Measurements from ENCODE around the gene DHRS7B. TPM values are rescaled to one million over a fixed set of nuclear protein-coding genes. Genes with fewer than 3 reads are reported as not detected.

Gene DHRS7B
- total RNA-seq, 1 experiment from 2014 or later = 19.0 TPM

DNA sequence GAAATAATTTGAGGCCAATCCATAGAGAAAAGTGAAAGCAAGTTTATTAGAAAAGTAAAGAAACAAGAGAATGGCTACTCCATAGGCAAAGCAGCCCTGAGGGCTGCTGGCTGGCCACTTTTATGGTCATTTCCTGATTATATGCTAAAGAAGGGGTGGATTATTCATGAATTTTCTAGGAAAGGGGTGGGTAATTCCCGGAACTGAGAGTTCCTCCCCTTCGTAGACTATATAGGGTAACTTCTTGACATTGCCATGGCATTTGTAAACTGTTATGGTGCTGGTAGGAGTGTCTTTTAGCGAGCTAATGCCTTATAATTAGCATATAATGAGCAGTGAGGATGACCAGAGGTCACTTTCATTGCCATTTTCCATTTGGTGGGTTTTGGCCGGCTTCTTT lies 4.4 kb downstream of the DHRS7B start:
- peaks cover 11% of the 10 kb centered on the region for H3K9me3 ChIP-seq (ENCODE audit: low read depth, low read length, poor library complexity, severe bottlenecking)
- H3K27ac ChIP-seq (ENCODE audit: low read depth, low read length, poor library complexity, severe bottlenecking) = no peak overlapping the region
- no peaks in the 10 kb centered on the region for H3K36me3 ChIP-seq (ENCODE audit: insufficient read depth, low read length, poor library complexity, severe bottlenecking)
- no peak overlapping the region for H3K4me3 ChIP-seq (ENCODE audit: low read depth, low read length, poor library complexity, severe bottlenecking)
- intact Hi-C loops (cut with micrococcal nuclease; ENCODE audit: unreplicated experiment) = no loop called here
- H3K4me1 ChIP-seq (ENCODE audit: insufficient read depth, low read length, poor library complexity, severe bottlenecking) = peaks cover 8% of the 10 kb centered on the region
- ChIA-PET POLR2A (ENCODE audit: low non-redundant PET) (no interaction called here), CTCF (no interaction called here)
- no peak for TF ChIP-seq EZH2 (IDR thresholded peaks at IDR 0.05; ENCODE audit: borderline replicate concordance, low read depth, low read length, poor library complexity, severe bottlenecking)
- TF ChIP-seq, protein P1, sequence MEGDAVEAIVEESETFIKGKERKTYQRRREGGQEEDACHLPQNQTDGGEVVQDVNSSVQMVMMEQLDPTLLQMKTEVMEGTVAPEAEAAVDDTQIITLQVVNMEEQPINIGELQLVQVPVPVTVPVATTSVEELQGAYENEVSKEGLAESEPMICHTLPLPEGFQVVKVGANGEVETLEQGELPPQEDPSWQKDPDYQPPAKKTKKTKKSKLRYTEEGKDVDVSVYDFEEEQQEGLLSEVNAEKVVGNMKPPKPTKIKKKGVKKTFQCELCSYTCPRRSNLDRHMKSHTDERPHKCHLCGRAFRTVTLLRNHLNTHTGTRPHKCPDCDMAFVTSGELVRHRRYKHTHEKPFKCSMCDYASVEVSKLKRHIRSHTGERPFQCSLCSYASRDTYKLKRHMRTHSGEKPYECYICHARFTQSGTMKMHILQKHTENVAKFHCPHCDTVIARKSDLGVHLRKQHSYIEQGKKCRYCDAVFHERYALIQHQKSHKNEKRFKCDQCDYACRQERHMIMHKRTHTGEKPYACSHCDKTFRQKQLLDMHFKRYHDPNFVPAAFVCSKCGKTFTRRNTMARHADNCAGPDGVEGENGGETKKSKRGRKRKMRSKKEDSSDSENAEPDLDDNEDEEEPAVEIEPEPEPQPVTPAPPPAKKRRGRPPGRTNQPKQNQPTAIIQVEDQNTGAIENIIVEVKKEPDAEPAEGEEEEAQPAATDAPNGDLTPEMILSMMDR (conservative IDR thresholded peaks at IDR 0.05; ENCODE audit: low read depth, low read length) = no peak
- DNase-seq (ENCODE audit: low spot score) = no peak
- H3K27me3 ChIP-seq (replicated peaks; ENCODE audit: insufficient read depth, low read depth, low read length, poor library complexity) = no peaks in the 10 kb centered on the region
- no TSS peak for BruUV-seq (replicated peaks)

DNA sequence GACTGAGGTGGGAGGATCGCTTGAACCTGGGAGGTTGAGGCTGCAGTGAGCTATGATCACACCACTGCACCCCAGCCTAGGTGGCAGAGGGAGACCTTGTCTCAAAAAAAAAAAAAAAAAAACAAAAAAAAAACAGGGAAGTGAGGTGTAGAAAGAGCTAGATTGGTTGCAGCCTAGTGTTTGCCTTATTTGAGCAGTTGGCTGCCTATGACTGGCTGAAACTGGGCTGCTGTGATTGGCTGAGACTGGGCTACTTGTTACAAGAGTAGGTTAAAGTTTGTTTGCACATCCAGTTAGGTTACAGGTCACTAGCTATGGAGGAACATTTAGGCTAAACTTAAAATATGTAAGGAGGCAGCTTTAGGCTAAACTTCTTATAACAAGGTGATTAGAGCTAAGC lies 5.7 kb downstream of the DHRS7B start:
- ChIA-PET POLR2A (ENCODE audit: low non-redundant PET) (no interaction called here), CTCF (no interaction called here)
- no TSS peak for BruUV-seq (replicated peaks)
- no peak for DNase-seq (ENCODE audit: low spot score)
- no peaks in the 10 kb centered on the region for H3K36me3 ChIP-seq (ENCODE audit: insufficient read depth, low read length, poor library complexity, severe bottlenecking)
- no peaks in the 10 kb centered on the region for H3K27me3 ChIP-seq (replicated peaks; ENCODE audit: insufficient read depth, low read depth, low read length, poor library complexity)
- intact Hi-C loops (cut with micrococcal nuclease; ENCODE audit: unreplicated experiment) = no loop called here
- TF ChIP-seq EZH2 (IDR thresholded peaks at IDR 0.05; ENCODE audit: borderline replicate concordance, low read depth, low read length, poor library complexity, severe bottlenecking) = no peak
- TF ChIP-seq, protein P1 (conservative IDR thresholded peaks at IDR 0.05; ENCODE audit: low read depth, low read length) = no peak
- H3K4me3 ChIP-seq (ENCODE audit: low read depth, low read length, poor library complexity, severe bottlenecking) = no peak overlapping the region
- H3K9me3 ChIP-seq (ENCODE audit: low read depth, low read length, poor library complexity, severe bottlenecking) = peaks cover 14% of the 10 kb centered on the region
- H3K27ac ChIP-seq (ENCODE audit: low read depth, low read length, poor library complexity, severe bottlenecking) = no peak overlapping the region
- peaks cover 5% of the 10 kb centered on the region for H3K4me1 ChIP-seq (ENCODE audit: insufficient read depth, low read length, poor library complexity, severe bottlenecking)

DNA sequence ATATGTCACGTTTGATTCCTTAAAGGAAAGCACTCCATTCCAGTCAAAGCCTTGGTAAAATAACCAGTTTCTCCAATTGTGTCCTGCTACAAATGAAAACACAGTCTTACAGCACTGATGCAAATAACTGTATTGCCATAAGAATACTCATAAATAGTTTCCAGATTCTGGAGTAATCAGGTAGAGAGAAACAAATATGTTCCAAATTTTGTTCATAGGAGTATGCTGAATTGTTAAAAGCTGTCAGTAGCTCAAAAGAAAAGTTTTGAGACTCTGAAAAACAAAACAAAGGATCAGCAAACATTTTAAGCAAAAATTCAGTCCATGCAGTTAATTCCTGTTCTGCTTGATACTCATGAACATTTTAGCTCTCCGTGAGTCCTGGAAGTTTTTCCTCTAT lies 7.8 kb downstream of the DHRS7B start:
- TF ChIP-seq EZH2 (IDR thresholded peaks at IDR 0.05; ENCODE audit: borderline replicate concordance, low read depth, low read length, poor library complexity, severe bottlenecking) = no peak
- TF ChIP-seq, protein P1 (conservative IDR thresholded peaks at IDR 0.05; ENCODE audit: low read depth, low read length) = no peak
- DNase-seq (ENCODE audit: low spot score) = no peak
- no peaks in the 10 kb centered on the region for H3K27me3 ChIP-seq (replicated peaks; ENCODE audit: insufficient read depth, low read depth, low read length, poor library complexity)
- H3K4me1 ChIP-seq (ENCODE audit: insufficient read depth, low read length, poor library complexity, severe bottlenecking) = no peaks in the 10 kb centered on the region
- no peaks in the 10 kb centered on the region for H3K36me3 ChIP-seq (ENCODE audit: insufficient read depth, low read length, poor library complexity, severe bottlenecking)
- peaks cover 14% of the 10 kb centered on the region for H3K9me3 ChIP-seq (ENCODE audit: low read depth, low read length, poor library complexity, severe bottlenecking)
- intact Hi-C loops (cut with micrococcal nuclease; ENCODE audit: unreplicated experiment) = no loop called here
- H3K27ac ChIP-seq (ENCODE audit: low read depth, low read length, poor library complexity, severe bottlenecking) = no peak overlapping the region
- BruUV-seq (replicated peaks) = no TSS peak
- POLR2A ChIA-PET (ENCODE audit: low non-redundant PET) = no interaction called here
- no peak overlapping the region for H3K4me3 ChIP-seq (ENCODE audit: low read depth, low read length, poor library complexity, severe bottlenecking)
- CTCF ChIA-PET = no interaction called here

All from A673 (cell line).